T-helper 2 cell (primary cell): ENCODE data around the gene CCDC50.

ENCODE experiments used
- DNase-seq, 5 experiments: peaks; one replicate each; pipeline versions ENCODE4 v3.0.0 to v3.0.0-alpha.2; 2012 to 2022

Gene CCDC50

DNA sequence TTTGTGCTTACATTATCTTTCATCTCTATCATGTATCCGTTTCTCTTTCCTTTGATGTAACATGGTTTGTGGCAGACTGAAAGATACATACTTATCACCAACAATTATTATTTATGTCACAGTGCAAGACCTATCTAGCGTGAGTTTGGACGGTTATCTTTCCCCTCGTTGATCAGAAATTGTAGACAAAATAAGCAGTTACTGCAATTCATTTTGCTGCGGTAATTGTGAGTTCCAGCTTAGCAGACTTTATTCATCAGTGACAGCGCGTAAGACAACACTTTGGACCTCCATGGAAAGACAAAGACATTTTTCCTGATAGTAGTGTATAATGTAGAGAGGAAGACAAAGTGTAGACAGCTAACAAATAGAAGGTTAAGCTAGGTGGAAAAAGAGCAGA is 52.1 kb downstream of the CCDC50 start:
- no peak for DNase-seq

DNA sequence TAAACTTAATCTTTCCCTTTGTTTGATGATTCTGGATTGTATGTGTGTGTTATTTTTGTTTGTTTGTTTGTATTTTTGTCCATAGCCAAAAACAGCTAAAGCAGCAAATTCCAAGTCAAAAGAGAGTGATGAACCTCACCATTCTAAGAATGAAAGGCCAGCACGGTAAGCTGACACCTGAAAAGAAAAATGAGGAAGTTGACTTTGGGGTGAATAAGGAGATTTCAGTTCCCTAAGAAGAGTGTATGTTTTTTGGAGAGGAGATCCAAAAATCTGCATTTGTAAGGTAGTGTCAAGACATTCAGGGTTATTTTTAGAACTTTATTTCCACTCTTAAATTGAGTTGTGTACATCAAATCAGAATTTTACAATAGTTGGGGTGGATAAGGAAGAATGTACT is 53.5 kb downstream of the CCDC50 start:
- DNase-seq = no peak

DNA sequence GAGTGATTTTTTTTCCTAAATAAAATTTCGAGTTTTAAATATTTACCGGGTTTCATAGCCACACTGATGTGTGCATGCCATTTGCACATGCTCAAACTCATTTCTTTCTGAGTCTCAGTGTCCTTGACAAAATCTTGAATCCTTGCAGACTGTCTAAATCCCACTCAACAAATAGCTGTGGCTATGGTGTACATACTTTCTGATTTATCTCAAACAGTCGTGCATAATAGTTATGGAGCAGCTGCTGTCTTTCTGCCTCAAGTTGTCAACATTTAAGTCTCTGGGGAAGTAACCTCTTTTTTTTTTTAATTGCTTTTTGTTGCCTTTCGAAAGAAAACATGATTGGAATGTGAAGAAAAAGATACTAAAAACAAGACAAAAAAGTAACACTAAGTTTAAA is 53.9 kb downstream of the CCDC50 start:
- DNase-seq = no peak

DNA sequence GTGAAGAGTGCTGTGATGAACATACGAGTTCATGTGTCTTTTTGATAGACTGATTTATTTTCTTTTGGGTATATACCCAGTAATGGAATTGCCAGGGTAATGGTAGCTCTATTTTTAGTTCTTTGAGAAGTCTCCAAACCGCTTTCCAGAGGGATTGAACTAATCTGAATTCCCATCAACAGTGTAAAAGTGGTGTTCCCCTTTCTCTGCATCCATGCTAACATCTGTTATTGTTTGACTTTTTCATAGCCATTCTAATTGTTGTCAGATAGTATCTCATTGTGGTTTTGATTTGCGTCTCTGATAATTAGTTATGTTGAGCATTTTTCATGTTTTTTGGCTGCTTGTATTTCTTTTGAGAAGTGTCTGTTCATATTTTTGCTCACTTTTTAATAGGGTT is 55.9 kb downstream of the CCDC50 start:
- DNase-seq = no peak

- DNase-seq = no peak
Observed at GRCh38 chr3:191387441-191388077, 58.4 kb downstream of the CCDC50 start.

DNA sequence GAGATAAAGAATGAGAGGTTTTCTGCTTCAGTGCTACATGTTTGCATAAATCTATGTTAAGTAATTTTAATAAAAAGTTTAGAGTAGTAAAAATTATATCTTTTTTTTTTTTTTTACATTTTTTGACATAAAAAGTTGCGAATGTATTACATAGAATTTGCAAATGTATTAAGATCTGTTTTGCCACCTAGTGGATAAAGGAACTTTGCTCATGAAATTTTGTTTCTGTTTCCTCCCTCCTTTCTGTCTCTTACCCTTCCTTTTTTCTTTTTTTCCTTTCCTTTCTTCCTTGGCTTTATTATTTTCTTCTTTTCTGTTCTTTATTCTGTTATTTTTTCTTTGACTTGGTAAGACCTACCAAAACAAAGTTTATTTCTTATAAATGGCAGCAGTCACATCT is 59.6 kb downstream of the CCDC50 start:
- DNase-seq = no peak

DNA sequence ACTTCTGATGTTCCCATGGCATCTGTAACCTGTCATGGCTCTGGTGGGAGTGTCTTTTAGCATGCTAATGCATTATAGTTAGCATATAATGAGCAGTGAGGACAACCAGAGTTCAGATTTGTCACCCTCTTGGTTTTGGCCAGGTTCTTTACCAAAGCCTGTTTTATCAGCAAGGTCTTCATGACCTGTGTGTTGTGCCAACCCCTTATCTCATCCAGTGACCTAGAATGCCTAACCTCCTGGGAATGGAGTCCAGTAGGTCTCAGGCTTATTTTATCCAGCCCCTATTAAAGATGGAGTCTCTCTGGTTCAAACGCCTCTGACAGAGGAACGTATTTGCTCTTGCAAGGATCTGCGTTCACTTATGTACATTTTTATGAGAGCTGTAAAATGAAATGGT is 61.4 kb downstream of the CCDC50 start:
- no peak for DNase-seq

DNA sequence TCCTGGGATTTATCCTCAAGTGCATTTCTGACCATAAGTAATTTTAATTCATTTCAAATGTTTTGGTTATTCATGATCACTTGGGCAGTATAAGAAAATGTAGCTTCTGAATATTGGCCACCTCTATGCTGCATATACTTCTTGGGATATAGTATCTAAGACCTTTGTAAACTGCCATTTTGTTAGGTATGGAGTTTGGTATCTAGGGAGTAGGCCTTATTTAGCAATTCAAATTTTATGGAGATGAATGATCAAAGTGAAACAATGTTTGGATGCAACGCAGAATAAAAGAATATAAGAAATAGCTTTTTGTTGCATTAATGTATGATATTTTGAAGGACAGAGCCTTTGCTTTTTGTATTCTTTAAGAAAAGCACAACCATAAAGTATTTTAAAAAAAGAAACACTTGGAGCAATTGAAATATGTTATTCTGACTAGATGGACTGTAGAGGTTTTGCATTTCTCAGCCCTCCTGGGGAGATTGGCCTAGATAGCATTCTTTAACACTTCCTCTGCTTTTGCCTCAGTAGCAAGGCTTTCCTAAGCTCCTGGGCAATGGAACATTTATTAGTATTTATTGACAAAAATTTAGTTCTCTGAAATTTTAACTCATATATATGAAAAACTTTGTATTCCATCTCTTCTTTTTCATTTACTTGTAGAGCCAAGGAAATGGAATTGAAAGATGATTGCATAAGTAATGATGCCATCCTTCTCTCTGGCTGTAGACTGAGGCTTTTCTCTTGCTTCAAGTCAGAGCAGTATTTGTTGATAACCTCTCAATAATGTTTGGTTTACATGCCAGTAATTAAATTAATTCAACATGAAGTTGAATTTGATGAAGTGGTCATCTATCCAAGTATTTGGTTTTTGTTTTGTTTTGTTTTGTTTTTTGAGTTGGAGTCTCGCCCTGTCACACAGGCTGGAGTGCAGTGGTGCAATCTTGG is 62.9 kb downstream of the CCDC50 start:
- no peak for DNase-seq

GRCh38 chr3:191393146-191393545 is 64.0 kb downstream of the CCDC50 start:
- no peak for DNase-seq

- DNase-seq = no peak
Observed at GRCh38 chr3:191397771-191398170, 68.6 kb downstream of the CCDC50 start.

DNA sequence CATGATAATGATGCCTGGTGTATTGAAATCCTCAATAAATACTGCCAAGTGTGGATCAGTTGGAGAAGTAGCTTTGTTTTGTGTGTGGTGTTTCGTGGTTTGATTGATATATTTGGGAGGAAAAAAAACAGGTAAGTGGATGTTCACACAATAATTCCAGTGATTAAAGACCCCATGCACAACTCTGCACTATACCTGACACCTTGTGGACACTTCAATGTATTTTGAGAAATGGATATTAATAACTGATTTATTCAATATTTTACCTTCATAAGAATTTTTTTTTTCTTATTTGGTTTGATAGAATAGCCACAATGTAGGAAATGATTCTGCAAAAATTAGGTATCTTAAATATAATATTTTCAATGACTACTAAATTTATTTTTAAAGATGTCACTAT is 69.4 kb downstream of the CCDC50 start:
- no peak for DNase-seq

- DNase-seq = no peak
Observed at GRCh38 chr3:191399918-191400317, 70.7 kb downstream of the CCDC50 start.

- DNase-seq = no peak
Observed at GRCh38 chr3:191401775-191402357, 72.7 kb downstream of the CCDC50 start.

DNA sequence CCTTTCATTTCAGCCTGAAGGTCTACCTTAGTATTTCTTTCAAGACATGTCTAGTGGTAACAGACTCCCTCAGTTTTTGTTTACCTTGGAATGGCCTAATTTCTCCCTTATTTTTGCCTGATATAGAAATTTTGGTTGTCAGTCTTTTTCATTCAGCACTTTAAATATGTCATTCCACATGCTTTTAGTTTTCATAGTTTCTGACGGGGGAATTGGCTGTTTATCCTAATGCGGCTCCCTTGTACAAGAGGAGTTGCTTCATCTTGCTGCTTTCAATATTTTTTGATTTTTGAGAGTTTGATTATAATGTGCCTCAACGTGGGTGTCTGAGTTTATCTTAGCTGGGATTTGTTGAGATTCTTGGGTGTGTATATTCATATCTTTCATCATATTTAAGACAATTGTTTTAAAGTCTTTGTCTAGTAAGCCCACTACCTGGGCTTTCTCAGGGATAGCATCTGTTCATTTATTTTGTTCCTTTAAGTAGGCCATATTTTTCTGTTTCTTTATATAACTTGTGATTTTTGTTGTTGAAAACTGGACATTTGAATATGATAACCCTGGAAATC is 80.7 kb downstream of the CCDC50 start:
- no peak for DNase-seq

DNA sequence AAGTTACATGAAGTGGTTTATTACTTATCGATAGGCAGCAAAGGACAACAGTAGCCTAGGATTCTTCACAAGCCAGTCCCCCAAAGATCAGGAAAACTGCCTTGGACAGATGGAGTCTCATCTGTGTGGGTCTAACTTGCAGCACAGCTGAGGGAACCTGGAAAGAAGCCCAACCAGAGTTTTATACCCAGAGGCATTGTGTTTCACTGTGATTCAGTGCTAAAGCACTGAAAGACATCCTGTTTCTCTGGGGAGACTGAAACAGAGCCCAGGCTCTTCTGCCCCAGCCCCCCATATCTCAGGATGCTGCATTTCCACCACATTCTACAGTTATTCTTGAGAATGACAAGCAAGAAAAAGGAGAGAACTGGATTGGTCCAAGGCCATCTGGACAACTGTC is 83.6 kb downstream of the CCDC50 start:
- DNase-seq = no peak

GRCh38 chr3:191414286-191414685 is 85.1 kb downstream of the CCDC50 start:
- DNase-seq = no peak

DNA sequence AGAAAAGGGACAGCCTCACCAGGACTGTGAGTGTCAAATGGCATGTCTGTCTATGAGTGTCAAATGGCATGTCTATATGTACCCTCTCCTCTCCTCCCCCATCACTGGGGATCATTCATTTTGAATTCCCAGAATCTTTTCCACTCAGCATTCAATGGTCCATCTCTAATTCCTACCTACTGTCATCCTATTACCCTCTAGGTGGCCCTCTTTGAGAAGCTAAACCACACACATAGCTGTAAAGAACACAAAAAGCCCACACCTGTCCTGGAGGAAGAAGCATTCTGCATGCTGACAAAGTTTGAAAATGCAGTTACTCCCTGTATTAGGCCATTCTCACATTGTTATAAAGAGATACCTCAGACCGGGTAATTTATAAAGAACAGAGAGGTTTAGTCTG is 85.5 kb downstream of the CCDC50 start:
- no peak for DNase-seq

- DNase-seq = no peak
Observed at GRCh38 chr3:191415566-191415965, 86.4 kb downstream of the CCDC50 start.

DNA sequence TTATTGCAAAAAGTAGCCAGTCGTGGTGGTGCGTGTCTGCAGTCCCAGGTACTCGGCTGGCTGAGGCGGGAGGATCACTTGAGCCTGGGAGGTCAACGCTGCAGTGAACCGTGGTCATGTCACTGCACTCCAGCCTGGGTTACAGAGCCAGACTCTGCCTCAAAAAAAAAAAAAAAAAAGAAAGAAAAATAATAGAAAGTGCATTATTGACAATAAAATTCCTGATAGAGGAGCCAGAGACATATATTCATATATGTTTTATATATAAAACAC is 88.2 kb downstream of the CCDC50 start:
- DNase-seq = no peak

DNA sequence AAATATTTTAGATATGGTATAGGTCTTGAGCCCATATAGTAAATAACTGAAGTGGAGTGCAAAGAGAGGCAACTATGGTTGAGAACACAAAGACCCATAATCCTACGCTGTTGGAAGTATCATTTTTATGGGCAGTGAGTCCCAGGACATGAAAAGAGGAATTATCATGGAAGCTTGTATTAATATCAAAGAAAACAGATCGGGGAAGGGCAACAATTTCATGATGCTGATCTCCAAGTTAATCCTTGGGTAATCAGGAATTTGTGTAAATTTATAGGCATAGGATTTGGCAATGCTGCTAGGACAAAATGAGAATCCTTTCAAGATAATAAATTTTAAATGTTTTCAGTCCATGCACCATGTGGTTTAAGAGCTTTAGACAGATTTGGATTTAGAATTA is 91.6 kb downstream of the CCDC50 start:
- no peak for DNase-seq

DNA sequence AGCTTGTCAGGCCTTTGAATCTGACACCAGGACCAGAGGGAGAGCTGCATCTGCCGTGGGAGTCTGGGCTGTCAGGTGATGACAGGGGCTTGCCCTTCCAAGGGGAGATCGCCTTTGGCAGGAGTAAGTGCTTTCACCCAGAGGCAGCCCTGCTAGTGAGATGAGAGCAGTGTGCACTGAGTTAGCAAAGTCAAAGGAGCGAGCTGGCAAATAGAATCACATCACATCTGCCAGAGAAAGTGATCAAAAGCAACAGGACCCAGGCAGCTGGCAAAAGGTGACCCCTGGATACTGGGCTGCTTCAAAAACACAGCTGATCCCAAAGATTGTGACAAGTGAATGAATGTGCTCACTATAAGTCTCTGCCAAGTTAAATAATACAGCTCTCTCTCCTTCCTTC is 95.7 kb downstream of the CCDC50 start:
- DNase-seq = no peak

DNA sequence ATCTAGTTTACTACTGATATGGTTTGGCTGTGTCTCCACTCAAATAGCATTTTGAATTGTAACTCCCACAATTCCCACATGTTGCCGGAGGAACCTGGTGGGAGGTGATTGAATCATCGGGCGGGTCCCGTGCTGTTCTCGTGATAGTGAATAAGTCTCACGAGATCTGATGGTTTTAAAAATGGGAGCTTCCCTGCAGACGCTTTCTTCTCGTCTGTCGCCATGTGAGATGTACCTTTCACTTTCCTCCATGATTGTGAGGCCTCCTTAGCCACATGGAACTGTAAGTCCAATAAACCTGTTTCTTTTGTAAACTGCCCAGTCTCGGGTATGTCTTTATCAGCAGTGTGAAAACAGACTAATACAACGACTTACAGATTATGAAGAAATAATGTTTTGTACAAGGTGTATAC is 96.1 kb downstream of the CCDC50 start:
- no peak for DNase-seq

DNA sequence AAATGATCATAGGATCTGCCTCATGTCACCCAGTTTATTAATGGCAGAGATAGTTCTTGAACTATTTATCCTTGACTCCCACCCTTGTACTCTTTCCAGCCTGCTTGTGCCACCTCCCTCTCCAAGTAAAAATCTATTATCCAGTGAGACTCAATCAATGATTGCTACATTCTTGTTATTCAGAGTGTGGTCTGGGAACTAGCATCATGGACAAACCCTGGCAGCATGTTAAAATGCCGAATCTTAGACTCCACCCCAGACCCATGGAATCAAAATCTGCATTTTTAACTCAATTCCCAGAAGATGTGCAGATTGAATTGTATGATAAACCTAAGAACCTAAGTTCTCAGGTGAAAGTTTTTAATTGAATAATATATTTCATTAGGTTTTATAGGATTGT is 97.1 kb downstream of the CCDC50 start:
- no peak for DNase-seq

- DNase-seq = no peak
Observed at GRCh38 chr3:191428177-191428576, 99.0 kb downstream of the CCDC50 start.
